NCI-H146 (cell line): ENCODE data around the gene CBX7.
A peak's percentile ranks its signal among the peaks of the same experiment; 100 is the strongest.

Experiments used
- DNase-seq: peaks from one replicate; lab custom pipeline; 2025; lab: John Stamatoyannopoulos, UW

The CBX7 gene

GRCh38 chr22:39091126-39092081 lies 61.1 kb downstream of the CBX7 start:
- no peak for DNase-seq

- no peak for DNase-seq
Measured at GRCh38 chr22:39090426-39091064, 61.9 kb downstream of the CBX7 start.

GRCh38 chr22:39089928-39090327 lies 62.6 kb downstream of the CBX7 start:
- no peak for DNase-seq

- DNase-seq = no peak
Measured at GRCh38 chr22:39088685-39089032, 63.8 kb downstream of the CBX7 start.

GRCh38 chr22:39087881-39088684 lies 64.4 kb downstream of the CBX7 start:
- peak; percentile 1 for DNase-seq

- DNase-seq = no peak
Measured at GRCh38 chr22:39087098-39087497, 65.4 kb downstream of the CBX7 start.

GRCh38 chr22:39084666-39085065 lies 67.8 kb downstream of the CBX7 start:
- no peak for DNase-seq

GRCh38 chr22:39083212-39084165 lies 69.0 kb downstream of the CBX7 start:
- DNase-seq = no peak

GRCh38 chr22:39081598-39081997 lies 70.9 kb downstream of the CBX7 start:
- DNase-seq = no peak

GRCh38 chr22:39081016-39081415 lies 71.5 kb downstream of the CBX7 start:
- no peak for DNase-seq
